Measurements from ENCODE around the gene VRK1. TPM values are rescaled to one million over a fixed set of nuclear protein-coding genes. Genes with fewer than 3 reads are reported as not detected.

Gene VRK1
- polyA plus RNA-seq, 3 donors = 5.5 to 14.3 (median 13.2) TPM

GRCh38 chr14:96916751-96917150 lies 119.6 kb downstream of the VRK1 start:
- peaks cover 24% of the 10 kb centered on the region for H3K4me1 Mint-ChIP-seq
- peaks cover 11 to 30% (median 17%) of the 10 kb centered on the region in 7 donors for H3K9me3 Mint-ChIP-seq
- no peaks in the 10 kb centered on the region for H3K79me2 ChIP-seq (ENCODE audit: insufficient read depth, low read length)
- no peaks in the 10 kb centered on the region for H3K36me3 ChIP-seq (replicated peaks in 1 of 2; ENCODE audit: control insufficient read depth in 1 of 2, insufficient read depth in 2 of 2, low read length in 2 of 2)
- no peak overlapping the region for H3K4me3 Mint-ChIP-seq
- no peak overlapping the region for H3K27ac Mint-ChIP-seq
- DNase-seq = no peak
- no peak overlapping the region for H3K27ac ChIP-seq (ENCODE audit: low read depth in 1 of 2, low read length in 2 of 2)
- H2AFZ ChIP-seq (ENCODE audit: insufficient read depth, low read depth, low read length, poor library complexity, severe bottlenecking) = no peak overlapping the region
- no peaks in the 10 kb centered on the region for H4K20me1 ChIP-seq (ENCODE audit: insufficient read depth, low read length)
- no peak overlapping the region for H3K4me3 ChIP-seq (replicated peaks in 1 of 3; ENCODE audit: low read depth in 2 of 3, low read length in 3 of 3)
- WGBS (ENCODE audit: insufficient coverage) = 100% methylated on average over 1 of the region's 1 CpG
- no peak overlapping the region for H3K9ac ChIP-seq (ENCODE audit: insufficient read depth, low read length, poor library complexity, severe bottlenecking)
- no peaks in the 10 kb centered on the region for H3K27me3 ChIP-seq (ENCODE audit: control insufficient read depth in 2 of 2, insufficient read depth in 2 of 2, low read length in 2 of 2)
- H3K4me1 ChIP-seq (ENCODE audit: control insufficient read depth in 1 of 2, insufficient read depth in 2 of 2, low read length in 2 of 2) = peaks cover 14 to 17% of the 10 kb centered on the region in 2 donors
- peaks cover 1 to 2% (median 1%) of the 10 kb centered on the region in 3 donors for H3K27me3 Mint-ChIP-seq (ENCODE audit: low read depth in 3 of 3)
- H3K36me3 Mint-ChIP-seq = peaks cover 0 to 7% of the 10 kb centered on the region in 2 donors
- intact Hi-C loops (cut with micrococcal nuclease) = no loop called here
- peaks cover 15 to 27% of the 10 kb centered on the region in 2 donors for H3K9me3 ChIP-seq (replicated peaks in 1 of 2; ENCODE audit: control insufficient read depth in 1 of 2, insufficient read depth in 1 of 2, low read length in 2 of 2)
- no peak for TF ChIP-seq CTCF (IDR thresholded peaks at IDR 0.05)
- no peak overlapping the region for H3K4me2 ChIP-seq (replicated peaks; ENCODE audit: extremely low read depth, low read length, poor library complexity, severe bottlenecking)

- Histone ChIP-seq H3K4me2 (replicated peaks; ENCODE audit: extremely low read depth, low read length, poor library complexity, severe bottlenecking) (no peak overlapping the region), H3K36me3 (replicated peaks in 1 of 2; ENCODE audit: control insufficient read depth in 1 of 2, insufficient read depth in 2 of 2, low read length in 2 of 2) (no peaks in the 10 kb centered on the region), H3K9ac (ENCODE audit: insufficient read depth, low read length, poor library complexity, severe bottlenecking) (no peak overlapping the region), H3K27ac (ENCODE audit: low read depth in 1 of 2, low read length in 2 of 2) (no peak overlapping the region), H3K9me3 (replicated peaks in 1 of 2; ENCODE audit: control insufficient read depth in 1 of 2, insufficient read depth in 1 of 2, low read length in 2 of 2) (peaks cover 15 to 27% of the 10 kb centered on the region in 2 donors), H3K79me2 (ENCODE audit: insufficient read depth, low read length) (no peaks in the 10 kb centered on the region), H3K4me3 (replicated peaks in 1 of 3; ENCODE audit: low read depth in 2 of 3, low read length in 3 of 3) (no peak overlapping the region), H3K27me3 (ENCODE audit: control insufficient read depth in 2 of 2, insufficient read depth in 2 of 2, low read length in 2 of 2) (no peaks in the 10 kb centered on the region), H4K20me1 (ENCODE audit: insufficient read depth, low read length) (no peaks in the 10 kb centered on the region), H2AFZ (ENCODE audit: insufficient read depth, low read depth, low read length, poor library complexity, severe bottlenecking) (no peak overlapping the region), H3K4me1 (ENCODE audit: control insufficient read depth in 1 of 2, insufficient read depth in 2 of 2, low read length in 2 of 2) (peaks cover 14 to 16% of the 10 kb centered on the region in 2 donors)
- peaks cover 0 to 7% of the 10 kb centered on the region in 2 donors for H3K36me3 Mint-ChIP-seq
- 100% methylated on average over 6 of the region's 7 CpGs for WGBS (ENCODE audit: insufficient coverage)
- H3K27ac Mint-ChIP-seq = no peak overlapping the region
- intact Hi-C loops (cut with micrococcal nuclease) = no loop called here
- no peak for TF ChIP-seq CTCF (IDR thresholded peaks at IDR 0.05)
- no peak overlapping the region for H3K4me3 Mint-ChIP-seq
- H3K9me3 Mint-ChIP-seq = peaks cover 11 to 28% (median 17%) of the 10 kb centered on the region in 7 donors
- H3K27me3 Mint-ChIP-seq (ENCODE audit: low read depth in 3 of 3) = peaks cover 0 to 2% (median 1%) of the 10 kb centered on the region in 3 donors
- DNase-seq = no peak
- H3K4me1 Mint-ChIP-seq = peaks cover 20% of the 10 kb centered on the region
These were observed 120.3 kb downstream of the VRK1 start for GRCh38 chr14:96917442-96917963.

Data from CD14-positive monocyte (primary cell).